ENCODE data around the gene PLD4.
A peak's percentile ranks its signal among the peaks of the same experiment; 100 is the strongest.

Gene PLD4

DNA sequence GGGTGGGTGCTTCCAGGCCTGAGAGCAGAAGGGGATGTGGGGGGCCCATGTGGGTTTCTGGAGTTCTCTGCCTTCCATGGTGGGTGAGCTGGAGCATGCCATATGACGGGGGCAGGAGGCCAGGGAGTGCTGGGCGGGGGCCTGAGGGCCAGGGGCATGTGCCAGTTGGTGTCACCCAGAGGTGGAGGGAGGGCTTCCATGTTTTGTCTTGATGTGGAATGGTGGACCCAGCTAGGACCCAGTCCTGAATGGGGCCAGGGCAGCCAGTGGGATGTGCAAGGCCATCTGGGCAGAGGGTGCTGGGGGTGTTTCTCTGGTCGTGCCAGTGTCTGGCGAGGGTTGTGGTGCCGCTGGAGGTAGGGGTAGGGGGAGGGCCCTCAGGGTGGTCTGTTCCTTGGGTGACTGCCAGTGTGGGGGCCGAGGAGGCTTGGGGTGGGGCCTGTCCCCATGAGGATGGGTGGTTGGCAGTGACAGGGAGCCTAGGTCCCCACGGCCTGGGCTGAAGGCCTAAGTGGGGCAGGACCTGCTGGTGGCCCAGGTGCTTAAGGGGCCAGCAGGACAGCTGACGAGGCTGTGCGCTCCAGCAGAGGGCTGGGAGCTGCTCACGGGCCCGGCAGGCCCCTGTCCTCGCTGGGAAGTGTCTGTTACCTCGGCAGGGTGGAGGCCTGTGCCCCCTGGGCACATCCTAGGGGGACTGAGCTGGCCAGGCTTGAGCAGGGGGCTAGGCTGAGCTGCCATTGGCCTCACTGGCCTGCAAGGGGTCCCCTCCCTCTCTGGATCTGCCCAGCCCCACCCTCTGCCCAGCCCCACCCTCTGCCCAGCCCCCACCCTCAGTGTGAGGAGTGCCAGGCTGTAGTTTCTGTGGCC lies 32.8 kb upstream of the PLD4 start:
- FAIRE-seq (no peak), DNase-seq (ENCODE audit: insufficient read length, low spot score) (no peak)

DNA sequence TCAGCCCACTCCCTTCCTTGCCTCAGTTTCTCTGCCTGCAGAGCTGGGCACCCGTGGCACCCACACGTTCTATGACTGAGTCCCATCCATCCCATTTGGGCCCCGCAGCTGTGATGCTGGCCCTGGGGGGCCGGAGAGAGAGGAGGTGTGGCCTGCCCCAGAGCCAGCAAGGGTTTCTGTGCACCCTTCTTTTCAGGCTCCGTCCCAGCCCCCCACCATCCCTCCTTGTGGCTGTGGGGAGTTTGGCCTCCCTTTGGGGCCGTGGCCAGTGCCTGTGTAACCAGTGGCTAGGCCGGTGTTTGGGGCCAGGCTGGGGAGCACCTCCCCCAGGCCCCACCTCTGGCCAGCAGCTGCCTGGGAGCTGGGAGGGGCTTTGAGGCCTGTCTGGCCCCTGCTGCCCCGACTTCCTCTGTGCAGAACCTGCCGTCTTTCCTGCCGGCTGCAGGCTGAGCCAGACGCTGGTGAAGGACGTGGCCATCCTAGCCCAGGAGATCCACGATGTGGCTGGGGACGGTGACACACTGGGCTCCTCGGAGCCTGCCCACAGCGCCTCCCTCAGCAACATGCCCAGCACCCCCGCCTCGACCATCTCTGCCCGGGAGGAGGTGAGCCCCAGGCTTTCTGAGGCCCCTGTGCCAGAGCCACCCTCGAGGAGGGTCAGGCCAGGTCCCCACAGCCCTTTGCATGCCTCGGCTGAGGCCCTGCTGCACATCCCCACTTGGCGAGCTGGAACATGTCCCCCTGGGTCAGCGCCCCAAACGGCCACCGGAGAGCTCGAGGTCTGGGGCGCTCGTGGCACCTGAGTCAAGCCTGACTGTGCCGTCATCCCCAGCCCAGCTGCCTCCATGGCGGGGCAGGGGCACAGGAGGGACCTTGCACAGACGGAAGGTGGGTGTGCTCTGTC lies 31.9 kb upstream of the PLD4 start:
- FAIRE-seq (no peak), DNase-seq (ENCODE audit: insufficient read length, low spot score) (no peak)
- TF ChIP-seq POU2F2 (IDR thresholded peaks at IDR 0.05; ENCODE audit: low read depth, low read length) (no peak), TAF1 (IDR thresholded peaks at IDR 0.05; ENCODE audit: low read depth, low read length) (no peak), SPI1 (IDR thresholded peaks at IDR 0.05; ENCODE audit: low read depth, low read length) (no peak), PAX5 (IDR thresholded peaks at IDR 0.05; ENCODE audit: insufficient read depth, low read length, severe bottlenecking) (no peak), POLR2A (IDR thresholded peaks at IDR 0.05; ENCODE audit: low read depth, low read length) (no peak), POLR2AphosphoS5 (IDR thresholded peaks at IDR 0.05; ENCODE audit: low read depth, low read length) (no peak)

More for the DNA sequence above, 32.8 kb upstream of the PLD4 start:
- TF ChIP-seq SPI1 (IDR thresholded peaks at IDR 0.05; ENCODE audit: low read depth, low read length) (no peak), PAX5 (IDR thresholded peaks at IDR 0.05; ENCODE audit: insufficient read depth, low read length, severe bottlenecking) (no peak), POLR2A (IDR thresholded peaks at IDR 0.05; ENCODE audit: low read depth, low read length) (no peak), TAF1 (IDR thresholded peaks at IDR 0.05; ENCODE audit: low read depth, low read length) (no peak), POU2F2 (IDR thresholded peaks at IDR 0.05; ENCODE audit: low read depth, low read length) (no peak), POLR2AphosphoS5 (IDR thresholded peaks at IDR 0.05; ENCODE audit: low read depth, low read length) (no peak)

DNA sequence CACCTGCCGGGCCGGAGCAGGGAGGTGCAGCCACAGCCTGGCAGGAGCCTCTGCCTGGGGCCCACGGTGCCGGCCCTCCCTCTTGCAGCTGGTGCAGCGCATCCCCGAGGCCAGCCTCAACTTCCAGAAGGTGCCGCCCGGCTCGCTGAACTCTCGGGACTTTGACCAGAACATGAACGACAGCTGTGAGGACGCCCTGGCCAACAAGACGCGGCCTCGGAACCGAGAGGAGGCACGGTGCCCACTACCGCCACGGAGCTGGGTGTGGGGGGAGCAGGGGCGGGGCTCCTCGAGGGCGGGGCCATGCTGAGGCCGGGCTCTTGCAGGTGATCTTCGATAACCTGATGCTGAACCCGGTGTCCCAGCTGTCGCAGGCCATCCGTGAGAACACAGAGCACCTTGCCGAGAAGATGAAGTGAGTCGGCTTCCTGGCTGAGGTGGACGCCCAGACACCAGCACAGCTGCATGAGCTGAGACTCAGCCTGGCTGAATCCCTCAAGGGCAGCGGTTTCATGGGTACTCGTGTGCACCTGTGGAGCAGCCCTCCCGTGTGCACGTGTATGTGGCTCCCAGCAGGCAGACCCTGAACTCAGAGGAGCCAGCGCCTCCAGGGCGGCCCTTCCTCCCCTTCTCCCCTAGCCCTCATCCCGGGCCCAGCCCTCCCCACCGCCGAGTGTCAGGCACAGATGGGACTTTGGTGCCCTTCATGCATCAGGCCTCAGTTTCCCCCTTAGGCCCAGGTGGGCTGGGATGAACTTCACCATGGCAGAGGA lies 31.1 kb upstream of the PLD4 start:
- TF ChIP-seq POU2F2 (IDR thresholded peaks at IDR 0.05; ENCODE audit: low read depth, low read length) (no peak), POLR2A (IDR thresholded peaks at IDR 0.05; ENCODE audit: low read depth, low read length) (no peak), PAX5 (IDR thresholded peaks at IDR 0.05; ENCODE audit: insufficient read depth, low read length, severe bottlenecking) (no peak), SPI1 (IDR thresholded peaks at IDR 0.05; ENCODE audit: low read depth, low read length) (no peak), POLR2AphosphoS5 (IDR thresholded peaks at IDR 0.05; ENCODE audit: low read depth, low read length) (no peak), TAF1 (IDR thresholded peaks at IDR 0.05; ENCODE audit: low read depth, low read length) (no peak)
- DNase-seq (ENCODE audit: insufficient read length, low spot score) (peak; percentile 21), FAIRE-seq (no peak)

DNA sequence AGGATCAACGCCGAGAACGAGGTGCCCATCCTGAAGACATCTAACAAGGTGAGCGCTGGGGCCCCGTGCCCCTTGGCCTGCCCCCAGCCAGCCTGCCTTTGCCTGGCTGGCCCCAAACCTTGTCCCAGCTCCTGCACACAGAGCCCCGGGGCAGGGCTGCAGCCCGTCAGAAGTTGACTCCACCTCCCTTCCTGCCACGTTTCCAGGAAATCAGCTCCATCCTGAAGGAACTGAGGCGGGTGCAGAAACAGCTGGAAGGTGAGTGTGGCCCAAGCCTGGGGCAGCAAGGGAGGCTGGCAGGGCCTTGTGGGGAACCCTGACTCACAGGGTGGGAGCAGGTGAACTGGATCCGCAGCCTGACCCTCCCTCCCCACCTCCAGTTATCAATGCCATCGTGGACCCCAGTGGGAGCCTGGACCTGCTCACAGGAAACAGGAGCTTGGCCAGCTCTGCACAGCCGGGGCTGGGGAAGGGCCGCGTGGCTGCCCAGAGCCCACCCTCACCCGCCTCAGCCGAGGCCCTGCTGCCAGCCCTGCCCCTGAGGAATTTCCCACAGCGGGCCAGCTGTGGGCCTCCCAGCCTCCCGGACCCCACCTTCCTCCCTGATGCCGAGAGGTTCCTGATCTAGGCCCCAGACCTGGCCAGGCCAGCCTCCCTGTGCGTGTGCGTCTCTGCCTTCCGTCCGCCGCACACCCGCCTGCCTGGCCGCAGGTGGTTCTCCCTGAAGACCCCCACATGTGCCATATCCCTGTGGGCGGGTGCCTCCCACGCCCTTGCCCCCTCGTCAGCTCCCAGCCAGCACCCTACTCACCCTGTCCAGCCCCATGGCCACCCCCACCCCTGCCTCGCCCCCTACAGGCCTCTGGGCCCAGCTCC lies 30.1 kb upstream of the PLD4 start:
- DNase-seq (ENCODE audit: insufficient read length, low spot score) (peak; percentile 7), FAIRE-seq (no peak)
- TF ChIP-seq POLR2AphosphoS5 (IDR thresholded peaks at IDR 0.05; ENCODE audit: low read depth, low read length), result no peak

DNA sequence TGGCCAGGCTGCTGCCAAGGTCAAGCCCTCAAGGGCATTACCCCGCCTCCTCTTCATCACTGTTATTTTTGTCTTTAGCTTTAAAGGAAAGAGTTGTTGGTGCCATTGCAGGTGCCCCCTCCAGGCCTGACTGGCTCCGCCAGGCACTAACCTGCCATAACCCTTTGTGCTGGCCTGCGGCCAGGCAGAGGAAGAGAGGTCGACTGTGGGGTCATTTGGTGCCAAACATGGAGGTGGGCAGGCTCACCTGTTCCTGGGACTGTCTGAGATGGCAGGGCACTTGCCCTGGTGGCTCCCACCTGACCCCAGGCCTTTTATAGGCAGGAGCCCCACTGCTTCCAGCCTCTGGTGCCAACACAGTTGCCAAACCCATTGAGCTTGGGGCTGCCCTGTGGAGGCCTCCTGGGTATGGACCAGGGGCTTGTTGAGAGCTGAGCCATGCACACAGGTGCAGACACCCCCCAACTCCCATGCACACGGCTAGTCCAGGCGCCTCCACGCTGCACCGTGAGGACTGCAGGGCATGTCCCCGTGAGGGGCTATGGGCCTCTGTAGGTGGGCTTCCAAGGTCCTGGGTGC lies 29.4 kb upstream of the PLD4 start:
- FAIRE-seq, result no peak
- DNase-seq (ENCODE audit: insufficient read length, low spot score), result no peak
- TF ChIP-seq SPI1 (IDR thresholded peaks at IDR 0.05; ENCODE audit: low read depth, low read length) (no peak), POLR2A (IDR thresholded peaks at IDR 0.05; ENCODE audit: low read depth, low read length) (no peak), TAF1 (IDR thresholded peaks at IDR 0.05; ENCODE audit: low read depth, low read length) (no peak)

GRCh38 chr14:104895786-104896661 lies 28.7 kb upstream of the PLD4 start:
- FAIRE-seq (peak; percentile 28), DNase-seq (ENCODE audit: insufficient read length, low spot score) (peak; percentile 9)
- TF ChIP-seq POLR2A (IDR thresholded peaks at IDR 0.05; ENCODE audit: low read depth, low read length) (no peak), POLR2AphosphoS5 (IDR thresholded peaks at IDR 0.05; ENCODE audit: low read depth, low read length) (no peak), POU2F2 (IDR thresholded peaks at IDR 0.05; ENCODE audit: low read depth, low read length) (no peak), TAF1 (IDR thresholded peaks at IDR 0.05; ENCODE audit: low read depth, low read length) (no peak), SPI1 (IDR thresholded peaks at IDR 0.05; ENCODE audit: low read depth, low read length) (no peak)

DNA sequence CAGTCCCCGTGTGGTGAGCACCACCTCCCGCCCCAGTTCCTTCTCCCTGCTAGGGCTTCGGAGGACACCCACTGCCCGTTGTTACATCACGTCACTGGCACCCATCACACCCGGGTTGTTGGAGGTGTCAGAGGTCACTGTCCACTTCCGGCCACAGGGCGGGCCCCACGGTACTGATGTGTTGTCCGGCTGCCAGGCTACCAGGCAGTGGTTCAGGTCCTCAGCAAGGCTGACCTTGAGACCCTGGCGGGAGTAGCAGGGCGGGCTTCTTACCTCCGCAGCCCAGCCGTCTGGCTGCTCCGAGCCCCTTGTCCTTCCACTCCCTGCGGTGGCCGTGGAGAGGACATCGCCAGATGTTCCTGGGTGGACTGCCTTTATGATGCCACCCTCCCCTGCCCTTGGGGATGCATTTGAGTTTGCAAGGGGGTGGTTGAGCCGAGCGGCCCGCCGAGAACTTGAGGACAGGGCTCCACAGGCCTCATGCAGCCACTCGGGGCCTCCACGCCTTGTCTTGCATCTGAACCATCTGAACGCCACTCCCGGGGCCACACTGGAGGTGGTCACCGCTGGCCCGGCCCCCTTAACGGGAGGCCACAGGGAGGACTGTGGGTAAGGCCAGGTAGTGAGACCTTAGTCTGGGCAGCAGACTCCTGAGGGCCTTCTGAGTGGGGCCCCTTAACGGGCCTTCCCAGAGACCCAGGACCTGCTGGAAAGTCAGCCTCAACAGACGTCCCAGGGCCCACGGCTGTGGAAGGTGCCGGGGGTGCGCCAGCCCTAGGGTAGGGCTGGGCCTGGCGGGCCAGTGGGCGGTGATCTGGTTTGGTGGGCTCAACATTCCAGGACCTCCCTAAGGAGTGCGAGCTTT lies 27.1 kb upstream of the PLD4 start:
- TF ChIP-seq POLR2A (IDR thresholded peaks at IDR 0.05; ENCODE audit: low read depth, low read length) (no peak), SPI1 (IDR thresholded peaks at IDR 0.05; ENCODE audit: low read depth, low read length) (no peak), PAX5 (IDR thresholded peaks at IDR 0.05; ENCODE audit: insufficient read depth, low read length, severe bottlenecking) (no peak), POLR2AphosphoS5 (IDR thresholded peaks at IDR 0.05; ENCODE audit: low read depth, low read length) (no peak), TAF1 (IDR thresholded peaks at IDR 0.05; ENCODE audit: low read depth, low read length) (no peak), POU2F2 (IDR thresholded peaks at IDR 0.05; ENCODE audit: low read depth, low read length) (no peak)
- DNase-seq (ENCODE audit: insufficient read length, low spot score), result no peak
- FAIRE-seq, result no peak

Measured in GM12891 (cell line).